Endothelial cell of umbilical vein (primary cell): ENCODE data around the gene MCC. TPM values are rescaled to one million over a fixed set of nuclear protein-coding genes. Genes with fewer than 3 reads are reported as not detected.

ENCODE experiments used
- BruUV-seq: library from RNA; stranded (reverse); fragments of 400-500 nt; replicated peaks from 2 replicates; lab custom pipeline; 2021; lab: Mats Ljungman, UMichigan
- CTCF ChIA-PET: fragments of 300-600, 350-600 bp; sonication (Branson Sonifier 250); formaldehyde crosslinking; loops from one replicate; lab custom pipeline; 2021; ENCODE audit warnings: antibody characterized with exemption, inconsistent platforms; lab: Charles Lee
- POLR2A ChIA-PET: fragments of 300-600, 350-600 bp; sonication (Branson Sonifier 250); formaldehyde crosslinking; loops from one replicate; lab custom pipeline; 2021; ENCODE audit warnings: antibody characterized with exemption, inconsistent platforms; lab: Charles Lee
- DNase-seq: peaks from one replicate; pipeline ENCODE4 v3.0.0-alpha.2; 2011; ENCODE audit warnings: low read depth, low spot score
- FAIRE-seq: peaks from 2 replicates; lab custom pipeline; 2011; peaks lifted over from hg19 to GRCh38; lab: Jason Lieb, UNC
- H2AFZ ChIP-seq: 2 replicates; pipeline ENCODE4 v1.6.0; 2012; ENCODE audit warnings: low read depth, low read length, control low read depth, inconsistent platforms
- H3K27ac ChIP-seq: 2 replicates; pipeline ENCODE4 v1.5.1; 2011; ENCODE audit warnings: low read depth, mild to moderate bottlenecking, control low read depth, low read length, moderate library complexity; ENCODE audit not compliant: insufficient read depth
- H3K27me3 ChIP-seq, 2 experiments: 2 replicates each; pipeline versions ENCODE4 v1.6.0 to v1.6.1; 2011; ENCODE audit warnings: low read length in 2 of 2, mixed read lengths in 1 of 2; ENCODE audit not compliant: control insufficient read depth in 2 of 2, insufficient read depth in 2 of 2
- H3K36me3 ChIP-seq, 2 experiments: 2 replicates in 1 of 2; 3 replicates in 1 of 2; pipeline ENCODE4 v1.5.1; 2011; ENCODE audit warnings: low read length in 2 of 2, mild to moderate bottlenecking in 1 of 2, moderate library complexity in 1 of 2; ENCODE audit not compliant: control insufficient read depth in 2 of 2, insufficient read depth in 2 of 2; ENCODE audit errors: extremely low read depth in 1 of 2
- H3K4me1 ChIP-seq: 3 replicates; pipeline ENCODE4 v1.5.1; 2011; ENCODE audit warnings: mild to moderate bottlenecking, low read length; ENCODE audit not compliant: control insufficient read depth, insufficient read depth; ENCODE audit errors: extremely low read depth
- H3K4me2 ChIP-seq: 2 replicates; pipeline ENCODE4 v1.6.1; 2011; ENCODE audit warnings: low read length, control low read depth, mixed read lengths; ENCODE audit not compliant: insufficient read depth
- H3K4me3 ChIP-seq, 3 experiments: fragments of 200-600 bp in 1 of 3; sonication (generic), shearing (Covaris generic) in 1 of 3; replicated peaks in 1 of 3; 2 replicates each; pipeline ENCODE4 v1.5.1; 2011 to 2016; ENCODE audit warnings: control low read depth in 3 of 3, low read length in 3 of 3, mild to moderate bottlenecking in 2 of 3, inconsistent platforms in 1 of 3, low read depth in 1 of 3, moderate library complexity in 1 of 3; ENCODE audit not compliant: insufficient read depth in 1 of 3
- H3K79me2 ChIP-seq: 2 replicates; pipeline ENCODE4 v1.6.0; 2012; ENCODE audit warnings: low read length, inconsistent platforms; ENCODE audit not compliant: control insufficient read depth, insufficient read depth
- H3K9ac ChIP-seq: replicated peaks from 2 replicates; pipeline ENCODE3; 2011; ENCODE audit warnings: low read length, control low read depth; ENCODE audit not compliant: insufficient read depth; ENCODE audit errors: extremely low read depth
- H3K9me1 ChIP-seq: replicated peaks from 3 replicates; pipeline ENCODE4 v1.6.0; 2011; ENCODE audit warnings: mild to moderate bottlenecking, low read length; ENCODE audit not compliant: control insufficient read depth, insufficient read depth; ENCODE audit errors: extremely low read depth
- H3K9me3 ChIP-seq: replicated peaks from 2 replicates; pipeline ENCODE4 v1.5.1; 2012; ENCODE audit warnings: low read length, inconsistent platforms; ENCODE audit not compliant: control insufficient read depth, insufficient read depth
- H4K20me1 ChIP-seq: replicated peaks from 2 replicates; pipeline ENCODE3; 2011; ENCODE audit warnings: mild to moderate bottlenecking, low read length; ENCODE audit not compliant: control insufficient read depth, insufficient read depth; ENCODE audit errors: extremely low read depth
- EZH2 ChIP-seq: IDR thresholded peaks from 2 replicates; pipeline ENCODE4 v1.6.1; 2012; ENCODE audit warnings: borderline replicate concordance, low read depth, mild to moderate bottlenecking, moderate library complexity, low read length, inconsistent platforms; ENCODE audit not compliant: severe bottlenecking
- FOS ChIP-seq: IDR thresholded peaks from 2 replicates; pipeline ENCODE4 v1.6.1; 2011; ENCODE audit warnings: mild to moderate bottlenecking, low read length, moderate library complexity, borderline replicate concordance; ENCODE audit not compliant: insufficient read depth
- GATA2 ChIP-seq: IDR thresholded peaks from 2 replicates; pipeline ENCODE4 v1.7.0; 2011; ENCODE audit warnings: low read depth, mild to moderate bottlenecking, moderate library complexity, mixed read lengths, low read length; ENCODE audit not compliant: insufficient read length, insufficient read depth
- MYC ChIP-seq: IDR thresholded peaks from one replicate; pipeline ENCODE4 v1.6.1; 2011; ENCODE audit warnings: mild to moderate bottlenecking, low read depth, low read length
- POLR2A ChIP-seq: IDR thresholded peaks from 2 replicates; pipeline ENCODE4 v1.6.1; 2012; ENCODE audit warnings: low read depth, mild to moderate bottlenecking, control low read depth, low read length
- POLR2AphosphoS5 ChIP-seq: IDR thresholded peaks from 2 replicates; pipeline ENCODE4 v1.6.1; 2012; ENCODE audit warnings: low read depth, mild to moderate bottlenecking, control low read depth, low read length, moderate library complexity; ENCODE audit not compliant: insufficient read depth
- dilution Hi-C: fragments of 300-500 bp; cut with MboI; formaldehyde crosslinking; loops from one replicate; pipeline ENCODE4 v1.15.0; 2019; ENCODE audit warnings: low sequenced_read_pairs; ENCODE audit not compliant: extremely low pct_ligation_motif_present
- intact Hi-C: fragments of 100-400 bp; cut with micrococcal nuclease; formaldehyde crosslinking; loops from one replicate; pipeline ENCODE4 v1.10.0; 2022
- polyA plus RNA-seq, 4 experiments: library from polyadenylated mRNA; depleted of rRNA in 3 of 4; stranded (reverse) in 3 of 4; unstranded in 1 of 4; fragments of >200 nt; gene quantifications; 2 replicates each; pipeline versions ENCODE4 v1.2.1 to v1.2.3, GENCODE V29; 2011 to 2012; ENCODE audit warnings: missing spikeins in 1 of 4
- total RNA-seq: library from RNA; stranded (reverse); gene quantifications from 2 replicates; pipeline ENCODE4 v1.2.3, GENCODE V29; 2021

MCC gene
- total and polyA plus RNA-seq, 2 donors (not counting 3 experiments of a cell fraction or from before 2014, with no cell fraction given), result 6.9 to 27.5 TPM

- H3K4me2 ChIP-seq, result no peak overlapping the region
- DNase-seq, result no peak
- H3K27ac ChIP-seq, result no peak overlapping the region
- H3K27me3 ChIP-seq, result no peaks in the 10 kb centered on the region
- no peak overlapping the region for H2AFZ ChIP-seq
- intact Hi-C loops, result no loop called here
- ChIA-PET POLR2A (no interaction called here), CTCF (interaction anchor here (1.4 kb wide), 1 partner anchor 51 kb away, joined by 3 read pairs; no protein-coding TSS in a partner anchor)
- no peaks in the 10 kb centered on the region for H3K9me3 ChIP-seq
- no peaks in the 10 kb centered on the region for H3K36me3 ChIP-seq
- no peak for TF ChIP-seq MYC
- H3K9me1 ChIP-seq, result no peaks in the 10 kb centered on the region
- H4K20me1 ChIP-seq, result no peaks in the 10 kb centered on the region
- dilution Hi-C loops, result no loop called here
- peaks cover 50% of the 10 kb centered on the region for H3K4me1 ChIP-seq
- peaks cover 11% of the 10 kb centered on the region for H3K79me2 ChIP-seq
- no peak overlapping the region for H3K9ac ChIP-seq
- no peak overlapping the region for H3K4me3 ChIP-seq
- no peak for FAIRE-seq
- no TSS peak for BruUV-seq
Observed at GRCh38 chr5:113273948-113274347, 214.3 kb downstream of the MCC start.

GRCh38 chr5:113271745-113272454 is 216.4 kb downstream of the MCC start:
- Histone ChIP-seq H3K4me3 (no peak overlapping the region), H3K36me3 (no peaks in the 10 kb centered on the region), H3K9ac (no peak overlapping the region), H2AFZ (no peak overlapping the region), H3K79me2 (peaks cover 6% of the 10 kb centered on the region), H3K27ac (peak overlapping the region; percentile 75), H3K4me1 (peaks cover 53% of the 10 kb centered on the region), H3K4me2 (peak overlapping the region; percentile 46), H3K27me3 (no peaks in the 10 kb centered on the region), H3K9me1 (no peaks in the 10 kb centered on the region), H4K20me1 (no peaks in the 10 kb centered on the region), H3K9me3 (no peaks in the 10 kb centered on the region)
- CTCF ChIA-PET, result interaction anchor here (1.1 to 1.6 kb wide), 2 partner anchors 11 to 276 kb away, joined by 4 to 5 read pairs; no protein-coding TSS in a partner anchor
- dilution Hi-C loops (no loop called here), intact Hi-C loops (loop anchor here (1.0 to 2.0 kb wide), 3 partner anchors 22 to 47 kb away; no protein-coding TSS in a partner anchor)
- no peak for FAIRE-seq
- TF ChIP-seq POLR2A, result no peak
- TF ChIP-seq POLR2AphosphoS5, result no peak
- no peak for TF ChIP-seq FOS
- TF ChIP-seq GATA2, result peak; percentile 28
- TF ChIP-seq EZH2, result no peak
- peak; percentile 43 for DNase-seq
- BruUV-seq, result no TSS peak
- POLR2A ChIA-PET, result no interaction called here
